SJSA1 (cell line): Measurements from ENCODE around the gene NFYC. TPM values are rescaled to one million over a fixed set of nuclear protein-coding genes. Genes with fewer than 3 reads are reported as not detected.
"Not testable (repeated sequence)": the region's sequence is repeated elsewhere in the genome, so short reads cannot be mapped to it uniquely, and the experiment has no call there.

Source experiments
- DNase-seq, 2 experiments: peaks; one replicate each; pipeline ENCODE4 v3.0.0-alpha.2; 2015 to 2020; ENCODE audit warnings: low spot score in 2 of 2, low read depth in 1 of 2
- H3K27ac ChIP-seq: fragments of 250-450 bp; sonication (Bioruptor Pico); 2 replicates; pipeline ENCODE4 v1.5.1; 2020; ENCODE audit warnings: mild to moderate bottlenecking, moderate library complexity
- H3K27me3 ChIP-seq: fragments of 250-450 bp; sonication (Bioruptor Pico); replicated peaks from 2 replicates; pipeline ENCODE4 v1.5.1; 2020; ENCODE audit warnings: mild to moderate bottlenecking, moderate library complexity
- H3K36me3 ChIP-seq: fragments of 250-450 bp; sonication (Bioruptor Pico); 2 replicates; pipeline ENCODE4 v1.5.1; 2020; ENCODE audit warnings: mild to moderate bottlenecking
- H3K4me1 ChIP-seq: fragments of 250-450 bp; sonication (Bioruptor Pico); replicated peaks from 2 replicates; pipeline ENCODE4 v1.6.1; 2021; ENCODE audit warnings: mild to moderate bottlenecking
- H3K4me3 ChIP-seq: fragments of 250-450 bp; sonication (Bioruptor Pico); 2 replicates; pipeline ENCODE4 v1.5.1; 2020; ENCODE audit warnings: mild to moderate bottlenecking
- H3K9me3 ChIP-seq: fragments of 250-450 bp; sonication (Bioruptor Pico); replicated peaks from 2 replicates; pipeline ENCODE4 v1.5.1; 2020; ENCODE audit warnings: mild to moderate bottlenecking
- total RNA-seq: library from RNA; depleted of rRNA; stranded (reverse); fragments of >200 nt; shearing (Covaris generic); gene quantifications from 2 replicates; pipeline ENCODE4 v1.2.3, GENCODE V29; 2014

Gene NFYC
- total RNA-seq, 1 experiment from 2014 or later: 32.5 TPM

DNA sequence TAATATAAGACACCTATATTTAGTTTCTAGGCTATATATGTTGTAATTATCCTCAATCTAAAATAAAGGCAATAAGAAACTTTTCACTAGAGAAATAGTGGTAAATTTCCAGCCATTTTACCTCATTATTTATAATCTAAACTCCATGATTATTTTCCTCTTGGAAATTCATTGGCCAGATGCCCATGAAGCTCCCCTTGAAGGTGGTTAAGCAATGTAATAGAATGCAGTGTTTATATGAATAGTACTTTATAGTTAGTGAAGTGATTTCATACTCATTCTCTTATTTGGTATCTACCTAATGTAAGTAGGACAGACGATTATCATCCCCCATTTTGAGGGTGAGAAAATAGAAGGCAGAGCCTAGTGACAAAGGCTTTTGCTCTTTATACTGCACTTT is 26.5 kb downstream of the NFYC start:
- peaks cover 13% of the 10 kb centered on the region for H3K4me1 ChIP-seq
- no peaks in the 10 kb centered on the region for H3K27me3 ChIP-seq
- DNase-seq: no peak
- no peak overlapping the region for H3K27ac ChIP-seq
- no peaks in the 10 kb centered on the region for H3K9me3 ChIP-seq
- H3K4me3 ChIP-seq: no peak overlapping the region
- no peaks in the 10 kb centered on the region; the same call in none of the 2 replicates for H3K36me3 ChIP-seq

DNA sequence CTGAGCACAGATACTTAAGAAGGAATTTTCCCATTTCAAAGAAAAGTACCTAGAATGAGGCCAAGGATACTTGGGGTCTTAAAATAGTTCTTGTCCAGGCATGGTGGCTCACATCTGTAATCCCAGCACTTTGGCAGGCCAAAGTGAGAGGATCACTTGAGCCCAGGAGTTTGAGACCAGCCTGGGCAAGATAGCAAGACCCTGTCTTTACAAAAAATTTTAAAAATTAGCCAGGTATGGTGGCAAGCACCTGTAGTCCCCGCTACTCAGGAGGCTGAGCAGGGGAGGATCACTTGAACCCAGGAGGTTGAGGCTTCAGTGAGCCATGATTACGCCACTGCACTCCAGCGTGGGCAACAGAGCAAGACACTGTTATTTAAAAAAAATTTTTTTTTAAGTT is 29.0 kb downstream of the NFYC start:
- Histone ChIP-seq H3K36me3 (no peaks in the 10 kb centered on the region), H3K9me3 (no peaks in the 10 kb centered on the region), H3K4me1 (peaks cover 9% of the 10 kb centered on the region), H3K27ac (no peak overlapping the region), H3K27me3 (no peaks in the 10 kb centered on the region), H3K4me3 (no peak overlapping the region)
- DNase-seq: no peak

DNA sequence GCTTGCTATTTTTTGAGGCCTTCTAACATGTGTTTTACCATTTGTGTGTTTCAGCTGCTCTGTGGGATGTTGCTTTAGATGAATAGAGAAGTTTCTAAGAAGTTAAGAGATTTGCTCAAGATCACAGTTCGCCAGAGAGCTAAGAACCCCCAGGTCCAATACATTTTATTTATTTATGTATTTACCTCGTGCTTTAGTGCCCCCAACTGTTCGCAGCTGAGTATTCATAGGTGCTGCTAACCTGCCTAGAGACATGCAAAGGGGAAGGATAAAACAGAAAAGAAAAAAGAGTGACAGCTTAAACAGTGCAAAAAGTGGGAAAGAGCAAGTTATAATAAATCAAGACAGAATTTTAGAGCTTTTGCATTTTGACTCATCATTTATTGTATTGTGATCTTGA is 31.1 kb downstream of the NFYC start:
- no peak for DNase-seq
- no peaks in the 10 kb centered on the region for H3K36me3 ChIP-seq
- no peak overlapping the region for H3K4me3 ChIP-seq

DNA sequence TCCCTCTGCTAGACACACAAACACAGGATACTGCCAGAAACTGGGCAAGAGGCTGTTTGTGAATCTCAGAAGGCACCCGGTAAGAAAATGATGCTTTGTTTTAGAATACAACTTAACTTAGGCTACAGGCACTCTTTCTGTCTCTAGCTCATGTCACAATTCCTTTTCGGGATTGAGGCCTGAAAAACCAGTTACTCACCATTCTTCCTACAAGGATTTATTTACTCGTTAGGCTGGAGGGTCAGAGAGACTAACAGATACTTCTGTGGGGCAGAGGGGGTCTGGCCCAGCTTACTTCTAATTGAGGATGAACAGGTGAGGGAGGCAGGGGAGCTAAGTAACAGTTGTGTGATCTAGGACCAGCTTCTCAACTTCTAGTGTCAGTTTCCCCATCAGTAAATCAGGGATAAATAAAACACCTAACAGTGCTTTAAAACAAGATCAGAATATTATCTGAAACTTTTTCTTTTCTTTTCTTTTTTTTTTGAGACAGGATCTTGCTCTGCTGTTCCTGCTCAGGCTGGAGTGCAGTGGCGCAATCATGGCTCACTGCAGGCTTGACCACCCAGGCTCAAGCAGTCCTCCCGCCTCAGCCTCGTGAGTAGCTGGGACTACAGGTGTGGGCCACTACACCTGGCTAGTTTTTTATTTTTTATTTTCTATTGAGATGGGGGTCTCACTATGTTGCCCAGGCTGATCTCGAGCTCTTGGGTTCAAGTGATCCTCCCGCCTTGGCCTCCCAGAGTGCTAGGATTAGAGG is 31.9 kb downstream of the NFYC start:
- Histone ChIP-seq H3K4me1 (peaks cover 17% of the 10 kb centered on the region), H3K27ac (no peak overlapping the region), H3K27me3 (no peaks in the 10 kb centered on the region), H3K36me3 (no peaks in the 10 kb centered on the region), H3K4me3 (no peak overlapping the region), H3K9me3 (no peaks in the 10 kb centered on the region)
- DNase-seq: no peak

More for the DNA sequence above, 31.1 kb downstream of the NFYC start:
- Histone ChIP-seq H3K9me3 (no peaks in the 10 kb centered on the region), H3K4me1 (peaks cover 17% of the 10 kb centered on the region), H3K27me3 (no peaks in the 10 kb centered on the region), H3K27ac (no peak overlapping the region)

DNA sequence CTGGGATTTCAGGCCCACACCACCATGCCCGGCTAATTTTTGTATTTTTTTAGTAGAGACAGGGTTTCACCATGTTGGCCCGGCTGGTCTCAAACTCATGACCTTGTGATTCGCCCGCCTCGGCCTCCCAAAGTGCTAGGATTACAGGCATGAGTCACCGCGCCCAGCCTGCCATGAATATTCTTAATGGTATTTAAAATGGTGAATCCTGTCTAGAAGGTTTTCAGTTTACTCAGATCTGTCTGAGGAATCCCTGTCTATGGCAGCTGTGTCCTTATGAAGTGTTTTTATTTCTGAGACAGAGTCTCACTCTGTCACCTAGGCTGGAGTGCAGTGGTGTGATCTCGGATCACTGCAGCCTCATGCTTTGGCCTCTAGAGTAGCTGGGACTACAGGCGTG is 36.2 kb downstream of the NFYC start:
- peak; percentile 23 to 61 for DNase-seq
- H3K4me1 ChIP-seq: peaks cover 18% of the 10 kb centered on the region; the same call in 1 of the 2 replicates
- H3K36me3 ChIP-seq, H3K9me3 ChIP-seq, H3K4me3 ChIP-seq, H3K27ac ChIP-seq, H3K27me3 ChIP-seq: not testable (repeated sequence)

DNA sequence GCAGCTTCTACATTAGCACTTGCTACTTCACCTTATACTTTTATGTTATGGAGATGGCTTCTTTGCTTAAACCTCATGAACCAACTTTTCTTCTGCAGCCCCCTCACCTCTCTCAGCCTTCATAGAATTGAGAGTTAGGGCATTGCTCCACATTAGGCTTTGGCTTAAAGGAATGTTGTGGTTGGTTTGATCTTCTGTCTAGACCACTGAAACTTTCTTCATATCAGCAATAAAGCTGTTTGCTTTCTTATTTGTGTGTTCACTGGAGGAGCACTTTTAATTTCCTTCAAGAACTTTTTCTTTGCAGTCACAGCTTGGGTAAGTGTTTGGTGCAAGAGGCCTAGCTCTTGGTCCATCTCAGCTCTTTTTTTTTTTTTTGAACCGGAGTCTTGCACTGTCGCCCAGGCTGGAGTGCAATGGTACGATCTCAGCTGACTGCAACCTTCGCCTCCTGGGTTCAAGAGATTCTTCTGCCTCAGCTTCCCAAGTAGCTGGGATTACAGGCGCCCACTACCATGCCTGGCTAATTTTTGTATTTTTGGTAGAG is 37.9 kb downstream of the NFYC start:
- peaks cover 18% of the 10 kb centered on the region; the same call in 1 of the 2 replicates for H3K4me1 ChIP-seq
- not testable (repeated sequence) for H3K27ac ChIP-seq, DNase-seq, H3K36me3 ChIP-seq, H3K9me3 ChIP-seq, H3K27me3 ChIP-seq, H3K4me3 ChIP-seq

DNA sequence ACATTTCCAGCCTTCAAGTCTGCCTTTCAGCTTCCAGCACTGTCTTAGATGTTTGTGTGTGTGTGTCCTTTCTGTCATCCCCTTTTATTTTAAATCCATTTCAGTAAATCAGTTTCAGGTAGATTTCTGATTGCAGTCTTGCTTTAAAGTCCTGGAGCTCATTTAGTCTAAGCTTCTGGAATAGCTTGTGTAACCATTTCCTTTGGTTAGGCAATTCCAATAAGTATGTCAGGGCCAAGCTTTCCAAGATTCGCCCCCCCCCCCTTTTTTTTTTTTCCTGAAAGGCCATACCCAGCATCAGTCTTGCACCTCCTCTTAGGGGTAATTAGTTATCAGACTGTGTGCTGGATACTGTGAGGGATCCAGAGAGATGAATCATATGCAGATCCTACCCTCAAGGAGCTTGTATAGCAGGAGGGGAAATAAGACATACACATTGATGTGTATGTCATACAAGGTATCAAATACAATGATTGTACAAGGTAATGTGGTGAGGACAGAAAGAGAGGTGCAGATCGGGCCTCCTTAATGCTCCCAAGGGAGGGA is 41.3 kb downstream of the NFYC start:
- Histone ChIP-seq H3K27me3 (no peaks in the 10 kb centered on the region), H3K4me3 (no peak overlapping the region), H3K4me1 (peaks cover 8% of the 10 kb centered on the region; the same call in 1 of the 2 replicates), H3K27ac (no peak overlapping the region), H3K9me3 (no peaks in the 10 kb centered on the region), H3K36me3 (peaks cover 6% of the 10 kb centered on the region; the same call in 1 of the 2 replicates)
- DNase-seq: no peak

DNA sequence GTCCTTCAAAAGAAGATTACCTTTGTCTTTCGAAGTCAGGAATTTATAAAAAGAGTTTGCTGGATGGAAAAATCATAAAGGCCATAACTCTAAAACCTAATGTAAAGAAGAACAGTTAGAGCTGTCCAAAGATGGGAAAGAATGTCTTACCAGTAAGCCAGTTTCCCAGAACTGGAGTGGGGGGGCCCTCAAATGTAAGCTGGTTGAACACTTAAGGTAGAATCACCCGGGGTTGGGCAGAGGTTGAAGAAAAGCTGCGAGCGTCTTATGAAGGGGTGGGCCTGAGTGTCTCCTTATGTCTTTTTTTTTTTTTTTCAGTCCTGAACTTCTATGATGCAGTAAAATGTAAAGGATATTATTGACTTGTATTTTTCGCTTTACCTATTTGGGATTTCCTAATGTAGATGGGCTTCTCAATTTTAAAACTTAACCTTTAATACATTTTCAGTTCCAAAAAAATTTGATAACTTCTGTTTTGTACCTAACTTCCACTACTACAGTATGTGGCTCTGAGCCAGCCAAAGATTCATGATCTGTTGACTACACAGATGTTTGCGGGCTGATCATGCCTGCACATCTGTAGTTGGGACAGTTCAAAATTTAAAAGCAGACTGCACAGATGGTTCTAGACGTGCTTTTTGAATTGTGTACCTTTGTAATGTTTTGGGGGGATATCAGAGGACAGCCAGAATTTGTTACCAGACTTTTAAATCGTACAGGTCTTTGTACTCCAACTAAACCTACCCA is 43.6 kb downstream of the NFYC start:
- H3K9me3 ChIP-seq: no peaks in the 10 kb centered on the region
- no peak overlapping the region for H3K4me3 ChIP-seq
- H3K27me3 ChIP-seq: no peaks in the 10 kb centered on the region
- no peak for DNase-seq
- peaks cover 21% of the 10 kb centered on the region for H3K36me3 ChIP-seq
- no peak overlapping the region for H3K27ac ChIP-seq
- H3K4me1 ChIP-seq: no peaks in the 10 kb centered on the region

DNA sequence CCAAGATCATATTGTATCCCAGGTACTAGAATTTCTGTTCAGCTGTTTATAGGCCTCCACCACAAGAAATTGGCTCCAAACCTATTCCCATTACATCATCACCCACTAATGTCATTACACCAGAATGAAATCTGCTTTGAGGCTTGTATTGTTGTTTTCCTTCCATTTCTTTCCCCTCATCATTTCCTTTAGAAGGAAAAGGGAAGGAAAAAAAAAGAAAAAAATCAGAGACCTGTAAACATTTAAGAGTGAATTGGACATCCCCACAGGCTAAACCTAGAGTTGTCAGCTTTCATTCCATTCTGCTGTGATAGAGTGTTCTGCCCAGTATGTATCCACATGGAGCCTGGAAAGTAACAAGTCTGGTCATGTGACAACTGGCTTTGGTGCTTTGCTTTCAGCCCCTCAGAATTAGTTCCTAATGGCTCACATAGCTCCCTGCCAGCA is 44.6 kb downstream of the NFYC start:
- H3K27ac ChIP-seq: no peak overlapping the region
- DNase-seq: peak in 1 of 2 experiments; percentile 19

DNA sequence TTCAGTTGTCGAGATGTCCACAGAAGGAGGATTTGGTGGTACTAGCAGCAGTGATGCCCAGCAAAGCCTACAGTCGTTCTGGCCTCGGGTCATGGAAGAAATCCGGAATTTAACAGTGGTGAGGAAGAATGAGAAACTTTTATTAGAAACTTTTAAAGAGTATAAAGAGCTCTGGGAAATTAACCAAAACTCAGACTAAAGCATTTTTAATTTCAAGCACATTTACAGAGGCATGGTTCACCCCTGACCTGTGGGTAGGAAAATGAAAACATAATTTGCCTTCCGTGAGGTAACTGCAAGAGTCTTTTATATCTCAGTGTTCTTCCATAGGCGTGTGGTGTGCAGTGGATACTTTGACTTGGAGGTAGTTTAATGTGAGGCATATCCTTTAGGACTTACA is 47.3 kb downstream of the NFYC start:
- Histone ChIP-seq H3K9me3 (no peaks in the 10 kb centered on the region), H3K36me3 (peaks cover 32% of the 10 kb centered on the region), H3K4me1 (no peaks in the 10 kb centered on the region), H3K4me3 (no peak overlapping the region), H3K27ac (no peak overlapping the region), H3K27me3 (no peaks in the 10 kb centered on the region)
- DNase-seq: no peak

More for the DNA sequence above, 44.6 kb downstream of the NFYC start:
- H3K27me3 ChIP-seq: no peaks in the 10 kb centered on the region
- H3K36me3 ChIP-seq: peaks cover 26% of the 10 kb centered on the region
- H3K4me1 ChIP-seq: no peaks in the 10 kb centered on the region
- no peaks in the 10 kb centered on the region for H3K9me3 ChIP-seq
- H3K4me3 ChIP-seq: no peak overlapping the region

DNA sequence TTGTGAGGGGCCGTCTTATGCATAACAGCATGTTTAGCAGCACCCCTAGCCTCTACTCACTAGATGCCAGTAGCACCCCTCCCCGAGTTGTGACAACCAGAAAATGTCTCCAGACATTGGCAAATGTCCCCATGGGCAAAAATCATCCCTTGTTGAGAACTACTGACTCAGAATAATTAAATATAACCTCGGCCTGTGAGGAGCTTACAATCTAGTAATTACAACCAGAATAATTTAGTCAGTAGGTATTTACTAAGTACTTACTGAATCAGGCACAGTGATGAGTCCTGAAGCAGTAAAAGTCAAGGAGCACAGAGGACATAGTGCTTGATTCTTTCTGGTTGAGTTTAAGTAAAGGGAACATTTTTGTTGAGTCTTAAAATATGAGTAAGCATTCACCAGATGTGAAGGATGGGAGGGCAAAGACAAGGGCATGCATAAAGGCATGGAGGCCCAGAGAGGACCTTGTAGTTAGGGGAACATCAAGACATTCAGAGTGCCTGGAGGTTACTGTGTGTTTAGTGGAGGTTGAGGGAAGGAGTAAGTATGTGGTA is 48.0 kb downstream of the NFYC start:
- Histone ChIP-seq H3K36me3 (peaks cover 32% of the 10 kb centered on the region), H3K4me3 (no peak overlapping the region), H3K4me1 (peaks cover 3% of the 10 kb centered on the region; the same call in 1 of the 2 replicates), H3K27me3 (no peaks in the 10 kb centered on the region), H3K27ac (no peak overlapping the region), H3K9me3 (no peaks in the 10 kb centered on the region)
- no peak for DNase-seq

DNA sequence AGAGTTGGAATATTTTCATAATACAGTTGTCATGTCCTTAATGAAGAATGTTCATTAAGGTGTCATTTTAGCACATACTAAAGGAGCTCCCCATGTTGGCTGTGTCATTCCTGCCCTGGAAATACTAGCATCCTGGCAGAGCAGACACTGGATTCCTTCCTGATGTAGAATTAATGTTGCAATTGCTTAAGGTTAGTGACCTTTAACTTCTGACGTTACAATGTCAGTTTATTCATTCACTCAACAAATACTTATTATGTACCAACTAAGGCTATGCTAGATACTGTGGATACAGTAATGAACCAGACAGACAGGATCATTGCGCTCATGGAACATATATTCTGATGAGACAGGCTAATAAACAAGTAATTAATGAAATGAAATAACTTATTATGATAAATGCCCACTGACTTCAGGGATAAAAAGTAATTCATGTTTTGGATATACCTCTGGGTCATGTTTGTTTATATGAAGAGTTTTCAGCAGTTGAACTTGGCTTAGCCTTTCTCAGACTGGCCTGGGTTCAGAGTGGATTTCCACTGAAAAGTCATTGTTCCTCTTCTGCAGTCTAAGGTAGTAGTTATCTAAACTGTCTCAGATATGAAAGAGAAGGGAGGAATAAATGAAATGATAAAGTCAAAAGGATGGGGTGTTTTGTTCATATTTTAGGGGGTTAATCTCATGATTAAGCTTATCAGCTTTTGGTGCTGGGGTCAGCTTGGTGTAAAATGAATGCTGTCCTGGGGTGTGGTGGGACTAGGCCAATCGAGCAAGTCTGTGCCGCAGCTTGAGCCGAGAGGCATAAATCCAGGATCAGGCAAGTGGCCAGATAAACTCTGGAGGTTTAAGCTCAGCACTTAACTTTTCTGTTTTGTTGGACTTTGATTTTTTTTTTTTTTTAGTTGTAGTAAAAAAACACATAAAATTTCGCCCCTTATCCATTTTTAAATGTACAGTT is 48.8 kb downstream of the NFYC start:
- Histone ChIP-seq H3K4me1 (peaks cover 11% of the 10 kb centered on the region), H3K36me3 (peaks cover 30% of the 10 kb centered on the region), H3K27ac (no peak overlapping the region), H3K27me3 (no peaks in the 10 kb centered on the region), H3K9me3 (no peaks in the 10 kb centered on the region), H3K4me3 (no peak overlapping the region)
- no peak for DNase-seq
